NCI-H1417 (cell line): ENCODE measurements around the gene IL20RA.
A peak's percentile ranks its signal among the peaks of the same experiment; 100 is the strongest.

Experiments used
- DNase-seq, 3 experiments: peaks; one replicate each; lab custom pipeline; 2025; lab: John Stamatoyannopoulos, UW

IL20RA gene

GRCh38 chr6:137008204-137008603 lies 36.6 kb downstream of the IL20RA start:
- DNase-seq = no peak

- no peak for DNase-seq
Observed at GRCh38 chr6:137006056-137006455, 38.7 kb downstream of the IL20RA start.

- no peak for DNase-seq
Observed at GRCh38 chr6:137005073-137005472, 39.7 kb downstream of the IL20RA start.

GRCh38 chr6:137002505-137002904 lies 42.3 kb downstream of the IL20RA start:
- DNase-seq = no peak

- DNase-seq = no peak
Observed at GRCh38 chr6:137001977-137002302, 42.8 kb downstream of the IL20RA start.

- DNase-seq = peak in 1 of 3 experiments; percentile 44
Observed at GRCh38 chr6:137001299-137001976, 43.3 kb downstream of the IL20RA start.

- DNase-seq = no peak
Observed at GRCh38 chr6:137000825-137001224, 43.9 kb downstream of the IL20RA start.

GRCh38 chr6:136995521-136995920 lies 49.2 kb downstream of the IL20RA start:
- no peak for DNase-seq

GRCh38 chr6:136994782-136995181 lies 50.0 kb downstream of the IL20RA start:
- peak in 2 of 3 experiments; percentile 64 to 94 for DNase-seq

- no peak for DNase-seq
Observed at GRCh38 chr6:136992113-136992512, 52.7 kb downstream of the IL20RA start.

- DNase-seq = no peak
Observed at GRCh38 chr6:136991646-136992045, 53.1 kb downstream of the IL20RA start.

GRCh38 chr6:136990754-136991153 lies 54.0 kb downstream of the IL20RA start:
- DNase-seq = peak in 1 of 3 experiments; percentile 60

- DNase-seq = no peak
Observed at GRCh38 chr6:136990242-136990578, 54.6 kb downstream of the IL20RA start.

GRCh38 chr6:136989571-136990241 lies 55.1 kb downstream of the IL20RA start:
- DNase-seq = no peak

GRCh38 chr6:136987526-136987925 lies 57.2 kb downstream of the IL20RA start:
- peak in 2 of 3 experiments; percentile 80 to 95 for DNase-seq

GRCh38 chr6:136985502-136985901 lies 59.3 kb downstream of the IL20RA start:
- no peak for DNase-seq

- no peak for DNase-seq
Observed at GRCh38 chr6:136984578-136984977, 60.2 kb downstream of the IL20RA start.

- no peak for DNase-seq
Observed at GRCh38 chr6:136983687-136984086, 61.1 kb downstream of the IL20RA start.

GRCh38 chr6:136982928-136983327 lies 61.8 kb downstream of the IL20RA start:
- DNase-seq = no peak

GRCh38 chr6:136980070-136980469 lies 64.7 kb downstream of the IL20RA start:
- no peak for DNase-seq

GRCh38 chr6:136979206-136979605 lies 65.6 kb downstream of the IL20RA start:
- DNase-seq = peak in 1 of 3 experiments; percentile 29

GRCh38 chr6:136977075-136977474 lies 67.7 kb downstream of the IL20RA start:
- no peak for DNase-seq

GRCh38 chr6:136975089-136975715 lies 69.6 kb downstream of the IL20RA start:
- no peak for DNase-seq
